Activated CD8-positive, alpha-beta T cell treated with anti-CD3 and anti-CD28 coated beads, Interleukin-2, amount 10 ng/mL, durations not matched to agents 7 days and 5 days (primary cell): ENCODE data around the gene LRRC4C. TPM values are rescaled to one million over a fixed set of nuclear protein-coding genes. Genes with fewer than 3 reads are reported as not detected.

Source experiments
- ATAC-seq: fragments of 150-1000 bp; cut with Tn5 transposase; one replicate; pipeline ENCODE4 v1.10.0; 2021; ENCODE audit warnings: moderate library complexity
- CTCF ChIA-PET: fragments of 350-600 bp; sonication (Branson Sonifier 250); formaldehyde crosslinking; loops from one replicate; lab custom pipeline; 2021; ENCODE audit warnings: antibody characterized with exemption; lab: Charles Lee
- POLR2A ChIA-PET: fragments of 350-600 bp; sonication (Branson Sonifier 250); formaldehyde crosslinking; loops from one replicate; lab custom pipeline; 2021; ENCODE audit warnings: antibody characterized with exemption; lab: Charles Lee
- DNase-seq: peaks from one replicate; pipeline ENCODE4 v3.0.0-alpha.2; 2020
- H3K27ac Mint-ChIP-seq: one replicate; pipeline ENCODE4 v1.8.0; 2021; ENCODE audit warnings: mild to moderate bottlenecking, mixed read lengths
- H3K27me3 Mint-ChIP-seq: one replicate; pipeline ENCODE4 v1.8.0; 2021; ENCODE audit warnings: low read depth, mixed read lengths
- H3K36me3 Mint-ChIP-seq: one replicate; pipeline ENCODE4 v1.8.0; 2021; ENCODE audit warnings: low read depth, mixed read lengths
- H3K4me1 Mint-ChIP-seq: one replicate; pipeline ENCODE4 v1.8.0; 2021; ENCODE audit warnings: low read depth, mixed read lengths
- H3K4me3 Mint-ChIP-seq: one replicate; pipeline ENCODE4 v1.8.0; 2021; ENCODE audit warnings: mild to moderate bottlenecking, mixed read lengths
- H3K9me3 Mint-ChIP-seq: one replicate; pipeline ENCODE4 v1.8.0; 2022; ENCODE audit warnings: mixed read lengths; ENCODE audit not compliant: insufficient read depth
- total RNA-seq, 2 experiments: library from RNA; stranded (reverse); gene quantifications; one replicate each; pipeline ENCODE4 v1.2.3, GENCODE V29; 2021

Gene LRRC4C
- total RNA-seq, 2 experiments from 2014 or later: not detected

DNA sequence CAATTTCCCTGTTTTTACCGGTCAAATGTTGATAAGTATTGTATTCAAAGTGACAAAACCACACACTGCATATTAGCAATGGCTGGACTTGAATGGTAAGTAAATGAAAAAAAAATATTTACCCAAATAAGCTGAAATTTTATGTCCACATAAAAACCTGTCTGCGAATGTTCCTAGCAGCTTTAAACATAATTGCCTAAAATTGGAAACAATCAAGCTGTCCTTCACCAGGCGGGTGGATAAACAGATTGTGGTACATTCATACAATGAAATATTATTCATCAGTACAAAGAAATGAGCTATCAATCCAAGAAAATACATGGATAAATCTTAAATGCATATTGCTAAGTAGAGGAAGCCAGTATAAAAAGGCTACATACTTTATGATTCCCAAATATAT, 1067.8 kb downstream of the LRRC4C start:
- ATAC-seq: no peak
- Mint-ChIP-seq H3K4me1 (no peaks in the 10 kb centered on the region), H3K27ac (no peak overlapping the region), H3K36me3 (no peaks in the 10 kb centered on the region), H3K9me3 (peaks cover 24% of the 10 kb centered on the region), H3K27me3 (no peaks in the 10 kb centered on the region), H3K4me3 (no peak overlapping the region)
- CTCF ChIA-PET: no interaction called here
- no peak for DNase-seq
- POLR2A ChIA-PET: no interaction called here

DNA sequence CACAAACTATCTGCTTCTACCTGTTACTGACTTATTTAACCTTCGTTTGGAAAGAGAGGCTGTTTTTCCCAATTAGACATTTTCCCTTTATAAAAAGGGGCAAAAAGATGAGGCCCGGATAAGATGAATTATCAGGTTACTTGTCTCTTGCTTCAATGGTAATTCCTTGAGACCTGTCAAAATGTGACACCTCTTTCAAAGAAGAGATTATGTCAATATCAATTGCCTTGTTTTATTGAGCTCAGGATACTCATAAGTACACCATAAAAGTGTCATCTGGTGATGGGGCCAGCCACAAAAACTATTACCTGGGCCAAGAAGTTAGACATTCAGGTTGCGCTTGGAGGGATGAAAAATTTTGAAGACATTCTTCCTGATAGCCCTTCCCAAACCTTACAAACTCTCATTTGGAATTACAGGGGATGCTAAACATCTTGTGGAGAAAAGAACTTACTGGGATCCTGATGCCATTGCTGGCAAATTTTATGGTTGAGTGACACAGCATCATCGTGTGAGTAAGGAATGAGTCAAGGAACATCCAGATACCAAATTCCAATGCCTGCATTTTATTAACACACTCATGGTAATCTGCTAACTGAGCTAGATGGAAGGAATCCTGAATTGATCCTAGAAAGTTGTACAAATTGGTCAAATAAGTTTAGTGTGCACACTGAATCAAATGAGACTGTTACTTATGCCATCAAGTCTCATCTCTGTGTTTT, 1071.2 kb downstream of the LRRC4C start:
- no peaks in the 10 kb centered on the region for H3K27me3 Mint-ChIP-seq
- no peak overlapping the region for H3K4me3 Mint-ChIP-seq
- ChIA-PET CTCF (no interaction called here), POLR2A (no interaction called here)
- DNase-seq (no peak), ATAC-seq (no peak)
- no peak overlapping the region for H3K27ac Mint-ChIP-seq
- H3K4me1 Mint-ChIP-seq: no peaks in the 10 kb centered on the region
- no peaks in the 10 kb centered on the region for H3K36me3 Mint-ChIP-seq
- peaks cover 25% of the 10 kb centered on the region for H3K9me3 Mint-ChIP-seq

DNA sequence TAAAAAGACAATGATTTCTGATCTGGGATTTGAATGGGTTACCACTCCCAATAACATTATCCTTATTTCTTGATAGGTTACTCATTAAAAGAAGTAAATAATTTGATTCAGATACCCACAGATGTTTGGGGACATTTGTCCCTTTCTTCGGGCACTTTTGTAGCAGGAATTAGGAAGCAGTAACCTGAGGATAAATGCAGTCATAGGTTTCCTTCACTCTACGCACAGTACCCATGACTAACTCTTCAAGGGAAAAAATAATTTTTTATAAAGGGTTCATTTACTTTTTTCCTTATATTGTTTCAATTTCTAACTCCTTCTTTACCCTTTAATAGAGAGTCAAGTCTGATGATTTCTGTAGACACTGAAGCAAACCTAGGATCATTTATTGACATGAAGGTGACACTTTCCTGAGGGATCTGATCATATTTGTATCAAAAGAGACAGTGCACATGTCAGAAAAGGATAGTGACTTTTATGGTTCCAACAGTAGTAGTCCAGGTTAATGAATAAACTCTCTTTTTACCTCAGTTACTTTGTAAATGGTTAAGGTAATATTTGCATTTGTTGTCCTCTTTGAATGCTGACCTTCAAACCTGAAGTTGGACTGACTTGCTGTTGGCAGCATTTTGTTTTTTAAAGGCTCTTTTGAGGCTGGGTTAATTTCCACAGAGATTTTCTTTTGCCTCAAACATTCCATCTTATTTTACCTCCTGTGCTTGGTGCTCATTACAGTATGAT, 1072.0 kb downstream of the LRRC4C start:
- Mint-ChIP-seq H3K4me3 (no peak overlapping the region), H3K4me1 (no peaks in the 10 kb centered on the region), H3K36me3 (no peaks in the 10 kb centered on the region), H3K27ac (no peak overlapping the region), H3K27me3 (no peaks in the 10 kb centered on the region), H3K9me3 (peaks cover 25% of the 10 kb centered on the region)
- DNase-seq (no peak), ATAC-seq (no peak)
- POLR2A ChIA-PET: no interaction called here
- CTCF ChIA-PET: no interaction called here

DNA sequence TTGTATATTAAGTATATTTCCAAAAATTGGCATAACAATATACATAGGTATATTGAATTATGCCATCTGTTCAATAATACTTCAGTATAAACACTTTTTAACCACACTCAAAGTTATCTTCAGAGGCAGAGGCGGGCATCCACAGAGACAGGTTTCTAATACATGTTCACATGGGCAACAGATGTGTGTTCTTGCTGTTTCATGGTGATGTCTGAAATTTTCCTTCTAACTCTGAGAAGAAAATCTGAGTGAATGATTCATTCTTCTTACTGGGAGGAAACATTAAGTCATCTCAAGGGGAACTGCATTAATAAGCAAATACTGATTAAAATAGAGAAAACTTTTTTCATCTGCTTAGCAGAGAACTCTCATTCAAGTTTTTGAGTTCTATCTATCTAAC, 1074.5 kb downstream of the LRRC4C start:
- Mint-ChIP-seq H3K27me3 (no peaks in the 10 kb centered on the region), H3K9me3 (peaks cover 28% of the 10 kb centered on the region), H3K36me3 (no peaks in the 10 kb centered on the region), H3K4me3 (no peak overlapping the region), H3K27ac (no peak overlapping the region), H3K4me1 (no peaks in the 10 kb centered on the region)
- no peak for ATAC-seq
- POLR2A ChIA-PET: no interaction called here
- DNase-seq: no peak
- CTCF ChIA-PET: no interaction called here

DNA sequence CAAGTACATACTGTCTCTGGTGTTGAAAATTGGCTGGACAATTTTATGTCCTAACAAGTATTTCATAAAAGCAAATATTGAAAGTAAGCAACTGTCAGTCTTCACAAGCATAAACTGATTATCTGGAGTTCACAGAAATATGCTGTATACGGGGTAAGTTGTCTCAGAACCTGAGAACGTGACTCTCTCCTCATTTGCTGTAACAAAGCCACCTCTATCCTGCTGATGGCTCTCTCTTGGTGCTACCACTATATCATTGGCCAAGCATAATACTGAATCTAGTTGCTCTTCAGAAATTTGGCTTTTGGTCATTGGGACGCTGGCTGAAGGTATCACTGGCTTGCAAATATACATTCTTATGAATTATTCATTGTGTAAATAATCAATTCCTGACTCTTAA, 1078.0 kb downstream of the LRRC4C start:
- no peak for ATAC-seq
- Mint-ChIP-seq H3K27me3 (no peaks in the 10 kb centered on the region), H3K4me1 (no peaks in the 10 kb centered on the region), H3K4me3 (no peak overlapping the region), H3K9me3 (peaks cover 22% of the 10 kb centered on the region), H3K27ac (no peak overlapping the region), H3K36me3 (no peaks in the 10 kb centered on the region)
- ChIA-PET POLR2A (no interaction called here), CTCF (no interaction called here)
- no peak for DNase-seq

DNA sequence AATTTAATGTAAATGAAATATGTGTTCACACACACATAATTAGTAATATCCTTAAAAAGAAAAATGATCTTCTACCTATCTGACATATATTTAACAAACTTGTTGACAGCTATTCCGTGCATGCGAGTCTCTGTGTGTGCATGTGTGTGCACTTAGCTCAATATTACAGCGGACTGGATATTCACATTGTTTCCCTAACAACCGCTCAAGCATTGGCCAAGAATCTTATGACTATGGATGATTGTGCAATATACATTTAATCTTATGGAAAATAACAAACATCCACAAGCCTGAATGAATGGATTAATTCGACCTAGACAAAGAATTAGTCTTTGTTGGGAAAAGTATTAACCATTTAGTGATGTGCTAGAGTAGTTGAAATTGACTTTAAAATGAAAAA, 1078.6 kb downstream of the LRRC4C start:
- Mint-ChIP-seq H3K27me3 (no peaks in the 10 kb centered on the region), H3K4me3 (no peak overlapping the region), H3K4me1 (no peaks in the 10 kb centered on the region), H3K9me3 (peaks cover 20% of the 10 kb centered on the region), H3K36me3 (no peaks in the 10 kb centered on the region), H3K27ac (no peak overlapping the region)
- ChIA-PET POLR2A (no interaction called here), CTCF (no interaction called here)
- DNase-seq (no peak), ATAC-seq (no peak)

DNA sequence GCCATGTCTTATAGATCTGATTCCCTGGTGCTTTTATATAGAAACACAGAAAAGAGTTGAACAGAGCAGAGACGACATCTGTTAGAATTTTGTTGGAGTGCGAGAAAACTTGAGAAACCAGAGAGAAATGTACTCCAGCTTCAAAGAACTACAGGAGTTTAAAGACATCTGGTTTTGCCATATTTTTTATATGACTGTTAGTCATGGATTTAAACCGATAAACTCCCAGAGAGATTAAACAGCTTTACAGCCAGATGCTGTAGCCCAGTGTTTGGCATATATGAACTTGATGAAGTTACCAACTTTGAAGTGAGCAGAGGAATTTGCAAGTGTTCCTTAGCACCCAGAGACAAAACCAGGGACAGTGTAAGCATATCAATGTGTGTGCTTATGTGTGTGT, 1083.1 kb downstream of the LRRC4C start:
- H3K9me3 Mint-ChIP-seq: peaks cover 29% of the 10 kb centered on the region
- H3K4me3 Mint-ChIP-seq: no peak overlapping the region
- CTCF ChIA-PET: no interaction called here
- no peaks in the 10 kb centered on the region for H3K4me1 Mint-ChIP-seq
- H3K36me3 Mint-ChIP-seq: no peaks in the 10 kb centered on the region
- POLR2A ChIA-PET: no interaction called here
- H3K27me3 Mint-ChIP-seq: no peaks in the 10 kb centered on the region
- DNase-seq (no peak), ATAC-seq (no peak)
- no peak overlapping the region for H3K27ac Mint-ChIP-seq

DNA sequence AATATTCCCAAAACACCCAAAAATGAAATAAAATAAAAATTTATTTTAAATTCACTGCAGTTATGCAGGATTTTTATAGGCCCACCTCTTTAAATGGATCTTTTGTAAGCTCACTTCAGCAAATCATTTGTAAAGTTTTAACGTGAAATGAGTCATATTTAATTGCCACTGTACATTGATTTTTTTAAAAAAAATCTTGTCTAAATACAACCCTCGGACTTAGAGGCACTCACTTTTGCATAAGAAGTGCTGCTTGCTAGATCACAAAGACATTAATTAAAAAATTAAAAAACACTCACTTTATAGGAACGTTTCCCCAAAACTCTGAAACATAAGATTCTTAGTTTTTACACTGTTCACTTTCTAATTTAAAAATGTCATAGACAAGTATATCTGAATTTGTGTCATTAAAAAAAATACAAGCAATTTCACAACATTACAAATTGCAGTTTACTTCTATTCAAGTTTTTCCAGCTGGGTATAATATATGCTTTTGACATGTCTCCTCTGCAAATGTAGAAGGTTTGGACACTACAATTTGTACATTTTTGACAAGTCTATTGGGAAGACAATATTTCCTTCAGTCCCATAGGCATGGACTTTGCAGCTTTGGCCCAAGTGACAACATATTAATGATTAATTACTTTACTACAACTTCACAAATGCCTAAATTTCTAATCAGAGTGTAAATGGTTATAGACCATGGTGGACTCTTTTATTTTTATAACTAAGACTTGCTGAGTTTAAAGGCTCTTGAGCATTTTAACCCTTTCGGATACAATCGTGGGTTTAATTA, 1088.4 kb downstream of the LRRC4C start:
- ChIA-PET CTCF (no interaction called here), POLR2A (no interaction called here)
- Mint-ChIP-seq H3K27me3 (no peaks in the 10 kb centered on the region), H3K27ac (no peak overlapping the region), H3K9me3 (peaks cover 16% of the 10 kb centered on the region), H3K36me3 (no peaks in the 10 kb centered on the region), H3K4me1 (no peaks in the 10 kb centered on the region), H3K4me3 (no peak overlapping the region)
- ATAC-seq (no peak), DNase-seq (no peak)

DNA sequence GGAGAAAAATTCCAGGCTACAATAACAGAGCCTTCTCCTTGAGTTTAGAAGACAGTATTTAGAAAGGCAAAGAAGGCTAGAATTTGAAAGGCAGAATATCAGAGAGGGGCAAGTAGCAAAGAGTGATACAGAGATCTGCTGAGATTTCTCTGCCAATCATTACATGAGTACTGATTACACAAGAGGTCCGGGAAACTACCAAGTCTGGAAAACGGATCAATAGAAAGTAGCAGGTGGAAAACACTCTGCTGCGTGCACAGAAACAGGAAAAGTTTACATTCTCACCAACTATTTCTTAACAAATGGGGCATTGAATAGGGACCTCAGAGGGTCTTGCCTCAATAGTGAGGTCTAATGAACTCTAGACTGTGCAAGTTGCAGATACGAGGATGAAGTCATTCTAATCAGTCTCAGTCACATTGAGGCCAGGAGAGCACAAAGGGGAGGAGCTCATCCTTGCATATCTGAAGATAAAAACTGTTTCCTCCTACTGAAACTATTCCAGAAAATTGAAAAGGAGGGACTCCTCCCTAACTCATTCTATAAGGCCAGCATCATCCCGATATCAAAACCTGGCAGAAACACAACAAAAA, 1099.2 kb downstream of the LRRC4C start:
- H3K27me3 Mint-ChIP-seq: no peaks in the 10 kb centered on the region
- H3K4me1 Mint-ChIP-seq: no peaks in the 10 kb centered on the region
- no peaks in the 10 kb centered on the region for H3K9me3 Mint-ChIP-seq
- H3K4me3 Mint-ChIP-seq: no peak overlapping the region
- no peaks in the 10 kb centered on the region for H3K36me3 Mint-ChIP-seq
- CTCF ChIA-PET: no interaction called here
- H3K27ac Mint-ChIP-seq: no peak overlapping the region
- DNase-seq (no peak), ATAC-seq (no peak)
- POLR2A ChIA-PET: no interaction called here

DNA sequence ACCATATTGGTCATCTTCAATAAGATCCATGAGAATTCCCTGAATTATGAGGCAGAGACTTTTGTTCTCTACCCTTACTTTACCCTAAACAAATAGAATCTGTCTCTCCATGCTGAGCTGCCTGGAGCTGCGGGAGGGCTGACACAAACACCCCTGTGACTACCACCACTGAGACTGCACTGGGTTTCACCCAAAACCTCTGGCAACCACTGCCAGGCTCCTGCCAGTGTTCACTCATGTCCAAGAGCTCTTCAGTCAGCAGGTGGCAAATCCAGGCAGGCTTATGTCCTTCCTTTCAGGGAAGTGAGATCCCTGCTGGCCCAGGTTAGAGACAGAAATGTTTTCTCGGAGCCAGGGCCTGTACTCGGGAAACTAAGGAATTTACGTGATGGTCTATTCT, 1105.3 kb downstream of the LRRC4C start:
- Mint-ChIP-seq H3K9me3 (peaks cover 6% of the 10 kb centered on the region), H3K4me1 (no peaks in the 10 kb centered on the region), H3K27me3 (no peaks in the 10 kb centered on the region), H3K36me3 (no peaks in the 10 kb centered on the region), H3K4me3 (no peak overlapping the region), H3K27ac (no peak overlapping the region)
- ATAC-seq: no peak
- POLR2A ChIA-PET: no interaction called here
- no peak for DNase-seq
- CTCF ChIA-PET: no interaction called here

DNA sequence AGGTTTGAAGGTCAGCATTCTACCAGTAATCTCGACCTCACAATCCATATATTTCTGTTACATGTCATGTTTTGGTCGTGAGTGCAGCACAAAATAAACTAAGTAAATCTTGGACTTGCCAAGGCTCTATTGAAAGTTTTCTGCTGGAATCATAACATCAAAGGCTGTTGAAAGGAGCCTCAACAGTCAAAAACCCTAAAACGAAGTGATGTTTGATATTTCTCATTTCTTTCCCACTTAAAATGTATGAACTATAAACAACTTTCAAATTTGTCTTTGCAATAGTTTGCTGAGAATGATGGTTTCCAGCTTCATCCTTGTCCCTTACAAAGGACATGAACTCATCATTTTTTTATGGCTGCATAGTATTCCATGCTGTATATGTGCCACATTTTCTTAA, 1118.5 kb downstream of the LRRC4C start:
- Mint-ChIP-seq H3K27ac (no peak overlapping the region), H3K27me3 (no peaks in the 10 kb centered on the region), H3K9me3 (peaks cover 11% of the 10 kb centered on the region), H3K4me1 (no peaks in the 10 kb centered on the region), H3K4me3 (no peak overlapping the region), H3K36me3 (no peaks in the 10 kb centered on the region)
- no peak for DNase-seq
- ChIA-PET CTCF (no interaction called here), POLR2A (no interaction called here)
- ATAC-seq: no peak

DNA sequence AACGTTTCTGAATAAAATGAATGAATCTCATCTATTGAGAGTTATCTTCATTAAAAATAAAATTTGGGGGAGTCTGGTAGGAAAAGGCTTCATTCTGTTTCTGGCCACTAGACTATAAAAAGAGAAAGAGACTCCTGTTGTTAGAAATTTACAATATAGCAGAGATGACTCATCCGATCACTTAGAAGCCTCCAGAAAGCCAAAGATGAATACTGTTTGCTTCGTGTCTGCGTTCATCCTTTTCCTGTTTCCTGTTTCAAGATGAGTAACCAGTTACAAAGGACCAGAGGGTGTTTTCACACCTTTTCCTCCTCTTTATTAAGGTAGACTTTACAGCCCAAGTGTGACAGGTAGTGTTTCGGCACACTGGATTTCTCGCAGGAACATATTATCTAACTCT, 1120.7 kb downstream of the LRRC4C start:
- DNase-seq (no peak), ATAC-seq (no peak)
- ChIA-PET POLR2A (no interaction called here), CTCF (no interaction called here)
- H3K27me3 Mint-ChIP-seq: no peaks in the 10 kb centered on the region
- H3K4me3 Mint-ChIP-seq: no peak overlapping the region
- no peaks in the 10 kb centered on the region for H3K36me3 Mint-ChIP-seq
- peaks cover 4% of the 10 kb centered on the region for H3K9me3 Mint-ChIP-seq
- H3K27ac Mint-ChIP-seq: no peak overlapping the region
- H3K4me1 Mint-ChIP-seq: no peaks in the 10 kb centered on the region
